Thoracic aorta (tissue), 2 donors: Measurements from ENCODE around the gene CHFR. TPM values are rescaled to one million over a fixed set of nuclear protein-coding genes. Genes with fewer than 3 reads are reported as not detected.

Source experiments
- ATAC-seq: fragments of 150-250 bp; one replicate; pipeline ENCODE4 v1.8.0; 2017; ENCODE audit warnings: low read depth; ENCODE audit not compliant: insufficient number of reproducible peaks, low FRiP score
- DNase-seq: peaks from one replicate; pipeline ENCODE4 v3.0.0-alpha.2; 2020; ENCODE audit warnings: low spot score
- H3K27ac ChIP-seq, 2 donors: fragments of 200-600 bp; sonication (generic); 1 replicate in 1 of 2; 2 replicates in 1 of 2; pipeline ENCODE4 v1.5.1; 2016; ENCODE audit warnings: mild to moderate bottlenecking in 2 of 2, moderate library complexity in 2 of 2
- H3K27me3 ChIP-seq: fragments of 200-600 bp; sonication (generic); replicated peaks from 2 replicates; pipeline ENCODE4 v1.6.0; 2016; ENCODE audit warnings: mild to moderate bottlenecking; ENCODE audit not compliant: insufficient read depth
- H3K36me3 ChIP-seq: fragments of 200-600 bp; sonication (generic); one replicate; pipeline ENCODE4 v1.5.1; 2016
- H3K4me1 ChIP-seq, 2 donors: fragments of 200-600 bp; sonication (generic); 1 replicate in 1 of 2; 2 replicates in 1 of 2; pipeline versions ENCODE4 v1.5.1 to v1.6.0; 2016; ENCODE audit warnings: low read depth in 2 of 2, mild to moderate bottlenecking in 1 of 2; ENCODE audit not compliant: control insufficient read depth in 1 of 2
- H3K4me3 ChIP-seq: fragments of 200-600 bp; sonication (generic); 2 replicates; pipeline ENCODE4 v1.5.1; 2016; ENCODE audit warnings: mild to moderate bottlenecking
- H3K9me3 ChIP-seq: fragments of 200-600 bp; sonication (generic); 2 replicates; pipeline ENCODE4 v1.5.1; 2016
- CTCF ChIP-seq: fragments of 200-600 bp; sonication (generic); IDR thresholded peaks from one replicate; pipeline ENCODE4 v1.5.1; 2019; ENCODE audit warnings: antibody characterized with exemption
- total RNA-seq, 2 donors: library from RNA; depleted of rRNA; stranded (reverse); fragments of >200 nt; gene quantifications; one replicate each; pipeline versions ENCODE4 v1.1.0 to v1.2.3, GENCODE V29; 2016

The CHFR gene
- total RNA-seq, 2 donors from 2014 or later, result 72.3 to 75.6 TPM

GRCh38 chr12:132835076-132836025, 52.1 kb downstream of the CHFR start:
- H3K27ac ChIP-seq, result no peak overlapping the region
- H3K4me1 ChIP-seq, result peaks cover 0 to 8% of the 10 kb centered on the region in 2 donors
- H3K9me3 ChIP-seq, result no peaks in the 10 kb centered on the region
- H3K27me3 ChIP-seq, result no peaks in the 10 kb centered on the region
- ATAC-seq (no peak), DNase-seq (no peak)
- H3K36me3 ChIP-seq, result peaks cover 9% of the 10 kb centered on the region
- H3K4me3 ChIP-seq, result no peak overlapping the region
- no peak for TF ChIP-seq CTCF

GRCh38 chr12:132834181-132834711, 53.2 kb downstream of the CHFR start:
- H3K27me3 ChIP-seq, result no peaks in the 10 kb centered on the region
- TF ChIP-seq CTCF, result no peak
- ATAC-seq (no peak), DNase-seq (no peak)
- H3K4me1 ChIP-seq, result peaks cover 0 to 11% of the 10 kb centered on the region in 2 donors
- H3K36me3 ChIP-seq, result peaks cover 5% of the 10 kb centered on the region
- H3K4me3 ChIP-seq, result no peak overlapping the region
- no peaks in the 10 kb centered on the region for H3K9me3 ChIP-seq
- no peak overlapping the region for H3K27ac ChIP-seq

- Histone ChIP-seq H3K36me3 (peaks cover 5% of the 10 kb centered on the region), H3K9me3 (no peaks in the 10 kb centered on the region), H3K27me3 (no peaks in the 10 kb centered on the region), H3K4me3 (no peak overlapping the region), H3K4me1 (peaks cover 0 to 11% of the 10 kb centered on the region in 2 donors), H3K27ac (no peak overlapping the region)
- no peak for ATAC-seq
- TF ChIP-seq CTCF, result no peak
- no peak for DNase-seq
Measured at GRCh38 chr12:132833341-132833740, 54.1 kb downstream of the CHFR start.

GRCh38 chr12:132831771-132832170, 55.6 kb downstream of the CHFR start:
- no peak overlapping the region for H3K4me3 ChIP-seq
- DNase-seq, result no peak
- no peak for TF ChIP-seq CTCF
- H3K27me3 ChIP-seq, result no peaks in the 10 kb centered on the region
- ATAC-seq, result no peak
- H3K27ac ChIP-seq, result no peak overlapping the region
- peaks cover 7 to 17% of the 10 kb centered on the region in 2 donors for H3K4me1 ChIP-seq
- H3K36me3 ChIP-seq, result peaks cover 5% of the 10 kb centered on the region
- H3K9me3 ChIP-seq, result no peaks in the 10 kb centered on the region
